K562 (cell line): ENCODE measurements around the gene UQCC2. TPM values are rescaled to one million over a fixed set of nuclear protein-coding genes. Genes with fewer than 3 reads are reported as not detected.

Experiments used
- ATAC-seq: fragments of 200-7000 bp; cut with Tn5 transposase; 3 replicates; pipeline ENCODE4 v1.9.1; 2020; ENCODE audit warnings: moderate library complexity
- BruUV-seq: library from RNA; stranded (reverse); fragments of 400-500 nt; replicated peaks from 2 replicates; lab custom pipeline; 2021; lab: Mats Ljungman, UMichigan
- CTCF ChIA-PET: fragments of 300-600 bp; formaldehyde crosslinking; extraction: SDS; loops from one replicate; lab custom pipeline; 2021; ENCODE audit warnings: low intra/inter-chr PET ratio; lab: Yijun Ruan, JAX
- POLR2A ChIA-PET: fragments of 300-600, 350-650 bp; sonication (Branson Sonifier 250); formaldehyde crosslinking; extraction: SDS; loops from one replicate; lab custom pipeline; 2021; ENCODE audit warnings: antibody characterized with exemption, inconsistent platforms; lab: Yijun Ruan, JAX
- DNase-seq, 4 experiments: peaks; one replicate each; pipeline versions ENCODE4 v3.0.0 to v3.0.0-alpha.2; 2011 to 2018; ENCODE audit warnings: low spot score in 3 of 4, mixed read lengths in 3 of 4; ENCODE audit errors: extremely low read depth in 1 of 4
- FAIRE-seq: peaks from 2 replicates; lab custom pipeline; 2011; peaks lifted over from hg19 to GRCh38; lab: Jason Lieb, UNC
- H2AFZ ChIP-seq: 2 replicates; pipeline ENCODE4 v1.6.0; 2011; ENCODE audit warnings: low read depth, low read length, control low read depth, inconsistent platforms
- H3K27ac ChIP-seq: fragments of 200-600 bp; 3 replicates; pipeline ENCODE4 v1.8.0; 2011; ENCODE audit warnings: low read depth, mild to moderate bottlenecking, control low read depth, inconsistent platforms, low read length, moderate library complexity, mixed read lengths; ENCODE audit errors: extremely low read depth
- H3K27me3 ChIP-seq, 2 experiments: fragments of 300-600 bp in 1 of 2; 2 replicates in 1 of 2; 3 replicates in 1 of 2; pipeline versions ENCODE4 v1.6.0 to v1.8.0; 2011; ENCODE audit warnings: inconsistent platforms in 2 of 2, low read length in 2 of 2, mild to moderate bottlenecking in 1 of 2, mixed read lengths in 1 of 2, moderate library complexity in 1 of 2; ENCODE audit not compliant: control insufficient read depth in 2 of 2, insufficient read depth in 2 of 2
- H3K36me3 ChIP-seq: fragments of 300-600 bp; 3 replicates; pipeline ENCODE4 v1.8.0; 2011; ENCODE audit warnings: mild to moderate bottlenecking, low read length, inconsistent platforms; ENCODE audit not compliant: control insufficient read depth, insufficient read depth
- H3K4me1 ChIP-seq, 2 experiments: fragments of 200-600 bp in 1 of 2; replicated peaks in 1 of 2; 2 replicates in 1 of 2; 3 replicates in 1 of 2; pipeline versions ENCODE4 v1.5.1 to v1.8.0; 2011; ENCODE audit warnings: inconsistent platforms in 2 of 2, low read length in 2 of 2, mild to moderate bottlenecking in 1 of 2, mixed read lengths in 1 of 2, moderate library complexity in 1 of 2; ENCODE audit not compliant: control insufficient read depth in 2 of 2, insufficient read depth in 2 of 2
- H3K4me2 ChIP-seq: 2 replicates; pipeline ENCODE4 v1.6.1; 2011; ENCODE audit warnings: low read length, control low read depth, inconsistent platforms, mixed read lengths; ENCODE audit not compliant: insufficient read depth
- H3K4me3 ChIP-seq: fragments of 200-600 bp; sonication (generic), shearing (Covaris generic); 2 replicates; pipeline ENCODE4 v1.5.1; 2016; ENCODE audit warnings: control low read depth, inconsistent platforms
- H3K79me2 ChIP-seq: fragments of 200-600 bp; 3 replicates; pipeline ENCODE4 v1.8.0; 2011; ENCODE audit warnings: low read length, inconsistent platforms; ENCODE audit not compliant: control insufficient read depth, insufficient read depth
- H3K9ac ChIP-seq, 2 experiments: 2 replicates each; pipeline versions ENCODE4 v1.6.0 to v1.6.1; 2011; ENCODE audit warnings: low read depth in 2 of 2, low read length in 2 of 2, control low read depth in 1 of 2, inconsistent platforms in 1 of 2, mild to moderate bottlenecking in 1 of 2, mixed read lengths in 1 of 2; ENCODE audit not compliant: insufficient read depth in 1 of 2
- H3K9me1 ChIP-seq: one replicate; pipeline ENCODE4 v1.6.0; 2011; ENCODE audit warnings: inconsistent platforms, mild to moderate bottlenecking, low read length, moderate library complexity; ENCODE audit not compliant: control insufficient read depth, insufficient read depth
- H3K9me3 ChIP-seq: replicated peaks from 2 replicates; pipeline ENCODE4 v1.5.1; 2011; ENCODE audit warnings: low read depth, low read length, inconsistent platforms; ENCODE audit not compliant: control insufficient read depth, insufficient read depth
- H4K20me1 ChIP-seq: replicated peaks from 2 replicates; pipeline ENCODE4 v1.6.1; 2011; ENCODE audit warnings: low read length, inconsistent platforms, mixed read lengths; ENCODE audit not compliant: control insufficient read depth, insufficient read depth
- ARID1B ChIP-seq: fragments of 450-650 bp; IDR thresholded peaks from 2 replicates; pipeline ENCODE4 v1.6.1; 2016; ENCODE audit warnings: antibody characterized with exemption, mild to moderate bottlenecking, inconsistent platforms
- BMI1 ChIP-seq: fragments of 150-350 bp; IDR thresholded peaks from 2 replicates; pipeline ENCODE4 v1.6.1; 2014; ENCODE audit warnings: low read length
- BRCA1 ChIP-seq, 2 experiments: fragments of 450-650 bp in 1 of 2; sonication (generic) in 1 of 2; formaldehyde crosslinking in 1 of 2; IDR thresholded peaks; 2 replicates each; pipeline versions ENCODE4 v1.5.0 to v1.6.1; 2017 to 2020; ENCODE audit warnings: mild to moderate bottlenecking in 1 of 2, missing genetic modification reagents in 1 of 2
- CHD1 ChIP-seq: fragments of 200-600 bp; sonication (generic); IDR thresholded peaks from one replicate; pipeline ENCODE4 v1.6.1; 2012; ENCODE audit warnings: mild to moderate bottlenecking, moderate library complexity, low read length, inconsistent platforms
- EP400 ChIP-seq: fragments of 450-650 bp; IDR thresholded peaks from 2 replicates; pipeline ENCODE4 v1.6.1; 2017; ENCODE audit warnings: antibody characterized with exemption, mild to moderate bottlenecking, moderate library complexity
- GABPA ChIP-seq: fragments of 200-800 bp; sonication (Bioruptor generic); conservative IDR thresholded peaks from 2 replicates; pipeline ENCODE4 v1.6.1; 2016; ENCODE audit warnings: low read depth, missing genetic modification characterization, missing compliant biosample characterization
- HMGXB4 ChIP-seq: sonication (generic); formaldehyde crosslinking; IDR thresholded peaks from 2 replicates; pipeline ENCODE4 v1.8.1; 2023; ENCODE audit warnings: mild to moderate bottlenecking, missing genetic modification reagents
- IRF2 ChIP-seq: sonication (generic); formaldehyde crosslinking; IDR thresholded peaks from 2 replicates; pipeline ENCODE4 v1.8.1; 2022; ENCODE audit warnings: mild to moderate bottlenecking, missing genetic modification reagents
- MAFF ChIP-seq: IDR thresholded peaks from 2 replicates; pipeline ENCODE4 v1.6.1; 2012; ENCODE audit warnings: low read length, improper control_type of control experiment
- MYBL2 ChIP-seq, 2 experiments: fragments of 450-650 bp in 1 of 2; sonication (generic) in 1 of 2; formaldehyde crosslinking in 1 of 2; IDR thresholded peaks; 2 replicates each; pipeline versions ENCODE4 v1.6.1 to v1.8.1; 2017 to 2022; ENCODE audit warnings: borderline replicate concordance in 1 of 2, inconsistent platforms in 1 of 2, low read depth in 1 of 2, mild to moderate bottlenecking in 1 of 2, missing genetic modification reagents in 1 of 2, moderate library complexity in 1 of 2
- POLR3A ChIP-seq: IDR thresholded peaks from 2 replicates; pipeline ENCODE4 v1.6.1; 2011; ENCODE audit warnings: borderline replicate concordance, mild to moderate bottlenecking, moderate library complexity; ENCODE audit not compliant: insufficient read length, insufficient read depth; ENCODE audit errors: extremely low read depth
- RCOR1 ChIP-seq, 2 experiments: IDR thresholded peaks; 2 replicates each; pipeline ENCODE4 v1.6.1; 2012; ENCODE audit warnings: low read depth in 2 of 2, low read length in 2 of 2, borderline replicate concordance in 1 of 2, improper control_type of control experiment in 1 of 2
- SMAD3 ChIP-seq: fragments of 450-650 bp; formaldehyde crosslinking; conservative IDR thresholded peaks from 2 replicates; pipeline ENCODE4 v1.4.0; 2020; ENCODE audit warnings: mild to moderate bottlenecking
- STAT5A ChIP-seq: IDR thresholded peaks from 2 replicates; pipeline ENCODE4 v1.6.1; 2012; ENCODE audit warnings: low read length, inconsistent platforms, borderline replicate concordance
- TAF15 ChIP-seq: fragments of 200-400 bp; formaldehyde crosslinking; IDR thresholded peaks from 2 replicates; pipeline ENCODE4 v1.6.1; 2017; ENCODE audit warnings: mild to moderate bottlenecking, low read depth, low read length, moderate library complexity
- TEAD4 ChIP-seq, 2 experiments: sonication (generic) in 1 of 2; formaldehyde crosslinking in 1 of 2; IDR thresholded peaks; 2 replicates each; pipeline versions ENCODE4 v1.6.1 to v1.8.0; 2012 to 2022; ENCODE audit warnings: borderline replicate concordance in 1 of 2, inconsistent platforms in 1 of 2, low read length in 1 of 2, mild to moderate bottlenecking in 1 of 2, missing genetic modification reagents in 1 of 2
- ZNF239 ChIP-seq: fragments of 250-450 bp; sonication (Bioruptor Pico); IDR thresholded peaks from 2 replicates; pipeline ENCODE4 v1.4.0; 2020; ENCODE audit warnings: mild to moderate bottlenecking
- ZNF551 ChIP-seq: fragments of 250-450 bp; sonication (Bioruptor Pico); IDR thresholded peaks from 2 replicates; pipeline ENCODE4 v1.5.0; 2021; ENCODE audit warnings: mild to moderate bottlenecking, moderate library complexity
- ZNF644 ChIP-seq: fragments of 200-800 bp; sonication (Bioruptor generic); IDR thresholded peaks from 2 replicates; pipeline ENCODE4 v1.6.1; 2016; ENCODE audit warnings: low read depth, missing genetic modification characterization, missing compliant biosample characterization
- WGBS: fragments of 100-300 bp; shearing (Covaris generic); methylation state at CpG from one replicate; pipeline ENCODE4 v1.1.6; 2016; ENCODE audit warnings: low coverage, mixed read lengths; ENCODE audit not compliant: insufficient coverage; ENCODE audit errors: missing lambda C conversion rate; 5-methylcytosine and 5-hydroxymethylcytosine counted together
- in situ Hi-C: fragments of 300-500 bp; cut with MboI; formaldehyde crosslinking; loops from 4 replicates; pipeline ENCODE4 v1.15.0; 2018; ENCODE audit warnings: inconsistent platforms, mixed read lengths
- intact Hi-C: fragments of 100-400 bp; cut with micrococcal nuclease; formaldehyde crosslinking; loops from 2 replicates; pipeline ENCODE4 v1.14.2; 2022
- polyA plus RNA-seq, 8 experiments: library from polyadenylated mRNA; depleted of rRNA in 4 of 8; stranded (reverse) in 5 of 8; unstranded in 3 of 8; fragments of >200 nt; fragmentation: Nextera tagmentation in 2 of 8; fragmentation: Illumina TruSeq in 1 of 8; extraction: Ambion mirVana in 2 of 8; extraction: Trizol in 1 of 8; gene quantifications; 2 replicates each; pipeline versions ENCODE4 v1.2.1 to v1.2.3, GENCODE V29; 2011 to 2014; ENCODE audit warnings: inconsistent platforms in 1 of 8, missing spikeins in 1 of 8
- total RNA-seq, 7 experiments: library from RNA; depleted of rRNA in 6 of 7; stranded (reverse); fragments of >200 nt in 6 of 7; fragmentation: Illumina TruSeq in 2 of 7; extraction: Trizol in 2 of 7; gene quantifications; 2 replicates each; pipeline versions ENCODE4 v1.2.1 to v1.2.3, GENCODE V29; 2011 to 2021; ENCODE audit warnings: low replicate concordance in 1 of 7

The UQCC2 gene
- total and polyA plus RNA-seq, 9 of the 15 experiments (the other 6 are each of a cell fraction or from before 2014, with no cell fraction given) = 58.5 to 927 (median 158) TPM

DNA sequence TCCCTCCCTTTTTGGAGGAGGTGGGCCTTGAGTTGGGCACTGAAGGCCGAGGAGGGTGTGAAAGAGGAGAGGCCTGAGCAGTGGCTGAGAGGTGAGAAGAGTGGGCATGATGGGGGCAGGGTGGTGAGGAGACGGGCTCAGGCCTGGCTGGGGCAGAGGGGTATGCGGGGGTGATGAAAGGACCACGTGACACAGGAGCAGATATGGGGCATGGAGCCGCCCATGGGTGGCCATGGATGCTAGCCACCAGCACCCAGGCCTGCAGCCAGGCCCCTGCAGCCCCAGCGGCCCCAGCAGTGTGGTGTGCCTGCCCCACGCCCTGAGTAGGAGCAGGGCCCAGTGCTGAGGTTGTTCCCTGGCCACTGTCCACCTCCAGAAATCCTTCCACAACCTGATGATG is 26.5 kb downstream of the UQCC2 start (continued):
- TF ChIP-seq MYBL2 (IDR thresholded peaks at IDR 0.05; ENCODE audit: low read depth) (no peak), MYBL2 (CRISPR knock-in tag; IDR thresholded peaks at IDR 0.05; ENCODE audit: borderline replicate concordance) (no peak), BMI1 (no peak), ZNF239 (CRISPR knock-in tag) (no peak), ARID1B (no peak), TEAD4 (IDR thresholded peaks at IDR 0.05; ENCODE audit: low read length) (no peak), TEAD4 (CRISPR knock-in tag; IDR thresholded peaks at IDR 0.05; ENCODE audit: borderline replicate concordance) (no peak)

- WGBS = 93% methylated on average over 15 of the region's 16 CpGs
- Histone ChIP-seq H3K79me2 (no peaks in the 10 kb centered on the region), H4K20me1 (no peaks in the 10 kb centered on the region), H2AFZ (no peak overlapping the region), H3K4me1 (peaks cover 0 to 7% of the 10 kb centered on the region in 2 experiments; a peak in 1 of 5 replicates), H3K9me1 (no peaks in the 10 kb centered on the region), H3K4me2 (no peak overlapping the region), H3K9ac (peak overlapping the region in 1 of 2 experiments; percentile 64; a peak in 1 of 4 replicates), H3K36me3 (peaks cover 91% of the 10 kb centered on the region; the same call in 2 of the 3 replicates), H3K4me3 (no peak overlapping the region), H3K27ac (no peak overlapping the region), H3K27me3 (no peaks in the 10 kb centered on the region), H3K9me3 (no peaks in the 10 kb centered on the region)
- ChIA-PET CTCF (no interaction called here), POLR2A (interaction anchor here (1.2 kb wide), 1 partner anchor 17 kb away, joined by 4 read pairs; no protein-coding TSS in a partner anchor)
- in situ Hi-C loops (no loop called here), intact Hi-C loops (no loop called here)
- no TSS peak for BruUV-seq
- TF ChIP-seq MAFF (no peak), SMAD3 (CRISPR knock-in tag) (no peak), EP400 (no peak), GABPA (tag) (no peak), CHD1 (no peak), STAT5A (no peak), ZNF644 (tag) (no peak), HMGXB4 (CRISPR knock-in tag) (no peak), TAF15 (no peak), IRF2 (no peak), RCOR1 (IDR thresholded peaks at IDR 0.05; ENCODE audit: borderline replicate concordance in 1 of 2, low read depth in 2 of 2, low read length in 2 of 2) (no peak), BRCA1 (IDR thresholded peaks at IDR 0.05) (no peak), BRCA1 (CRISPR knock-in tag; IDR thresholded peaks at IDR 0.05) (no peak), ZNF551 (CRISPR knock-in tag) (no peak), POLR3A (no peak)
- FAIRE-seq (no peak), ATAC-seq (no peak), DNase-seq (no peak)
These were observed 27.0 kb downstream of the UQCC2 start for GRCh38 chr6:33684428-33684896.
